Kidney glomerular epithelial cell (primary cell): ENCODE results near the gene ERO1A.

Experiments used
- DNase-seq: peaks from one replicate; lab custom pipeline; 2025; lab: John Stamatoyannopoulos, UW

The ERO1A gene

GRCh38 chr14:52607061-52607460 is 88.3 kb downstream of the ERO1A start:
- no peak for DNase-seq

- DNase-seq: no peak
Observed at GRCh38 chr14:52602131-52602530, 93.2 kb downstream of the ERO1A start.

- no peak for DNase-seq
Observed at GRCh38 chr14:52599974-52600373, 95.4 kb downstream of the ERO1A start.

- DNase-seq: no peak
Observed at GRCh38 chr14:52598568-52598967, 96.8 kb downstream of the ERO1A start.

- DNase-seq: no peak
Observed at GRCh38 chr14:52596861-52597260, 98.5 kb downstream of the ERO1A start.

GRCh38 chr14:52596320-52596719 is 99.0 kb downstream of the ERO1A start:
- DNase-seq: no peak

- no peak for DNase-seq
Observed at GRCh38 chr14:52590318-52590717, 105.0 kb downstream of the ERO1A start.
